GM21515 (cell line): ENCODE results near the gene PRKCSH.

Source experiments
- ATAC-seq: cut with Tn5 transposase; IDR thresholded peaks from one replicate; pipeline ENCODE4 v1.9.1; 2021; ENCODE audit not compliant: unreplicated experiment

PRKCSH gene

GRCh38 chr19:11495885-11496284 is 60.5 kb downstream of the PRKCSH start:
- no peak for ATAC-seq

GRCh38 chr19:11496391-11497163 is 61.1 kb downstream of the PRKCSH start:
- ATAC-seq: no peak

GRCh38 chr19:11499220-11499726 is 63.8 kb downstream of the PRKCSH start:
- ATAC-seq: no peak

- no peak for ATAC-seq
Measured at GRCh38 chr19:11499890-11500420, 64.5 kb downstream of the PRKCSH start.
